Fibroblast of the conjunctiva (primary cell): ENCODE results near the gene ZNF35.
A peak's percentile ranks its signal among the peaks of the same experiment; 100 is the strongest.
"Not testable (repeated sequence)": the region's sequence is repeated elsewhere in the genome, so short reads cannot be mapped to it uniquely, and the experiment has no call there.

Experiments
- DNase-seq: peaks from one replicate; pipeline ENCODE4 v3.0.0-alpha.2; 2010; ENCODE audit warnings: low read depth

Gene ZNF35

DNA sequence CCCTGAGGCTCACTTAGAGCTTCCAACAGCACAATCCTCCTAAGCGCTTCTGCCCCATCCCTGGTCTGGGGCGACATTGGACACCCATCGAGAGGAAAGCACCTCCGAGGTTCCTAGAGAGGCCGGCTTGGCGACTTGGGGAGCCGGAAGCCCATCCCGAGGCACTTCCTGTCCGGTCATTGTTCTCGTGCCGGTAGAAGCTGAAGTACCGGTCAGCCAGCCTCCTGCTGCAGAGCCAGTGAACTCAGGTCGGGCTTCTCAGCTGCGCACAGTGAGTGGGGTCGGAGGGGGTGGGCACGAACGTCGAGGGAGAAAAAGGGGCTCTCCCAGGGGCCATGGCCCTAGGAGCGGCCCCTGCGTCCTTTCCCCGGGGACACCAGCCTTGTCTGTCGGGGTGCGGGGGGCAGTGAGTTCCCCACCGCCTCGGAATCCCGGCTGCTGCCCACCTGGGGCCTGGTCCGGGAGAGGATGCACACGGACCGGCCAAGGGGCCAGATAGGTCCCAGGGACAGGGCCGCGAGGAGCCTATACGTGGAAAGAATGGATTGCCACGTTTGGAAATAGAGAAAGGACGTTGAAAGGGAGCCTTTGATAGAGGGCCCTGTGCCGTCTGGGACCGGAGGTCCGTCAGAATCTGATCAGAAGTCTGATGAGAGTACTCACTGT lies at the start of gene ZNF35:
TSS of gene ZNF35 (plus strand) at position 169 of the 666 bp plus-strand sequence. CDS start 2,336 bp downstream, outside the sequence.
- peak; percentile 81 for DNase-seq

DNA sequence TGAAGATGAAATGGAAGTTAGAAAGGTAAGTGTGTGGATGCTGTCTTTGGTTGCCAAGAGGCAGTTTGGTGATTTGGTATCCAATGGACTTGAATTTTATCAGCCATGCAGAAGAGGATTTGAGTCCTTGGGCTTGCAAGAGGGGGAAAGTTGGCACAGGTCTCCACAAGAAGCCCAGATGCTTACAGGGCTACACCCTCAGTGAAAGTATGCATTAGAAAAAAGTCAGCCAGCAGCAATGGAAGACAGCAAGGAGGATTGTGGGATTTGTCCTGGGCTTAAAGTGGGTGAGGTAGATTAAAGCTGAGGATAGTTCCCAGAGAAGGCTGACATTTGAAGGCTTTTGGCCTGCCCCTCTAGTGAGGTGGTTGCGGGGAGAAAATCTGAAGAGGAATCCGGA lies 46.8 kb upstream of the ZNF35 start:
- no peak for DNase-seq

DNA sequence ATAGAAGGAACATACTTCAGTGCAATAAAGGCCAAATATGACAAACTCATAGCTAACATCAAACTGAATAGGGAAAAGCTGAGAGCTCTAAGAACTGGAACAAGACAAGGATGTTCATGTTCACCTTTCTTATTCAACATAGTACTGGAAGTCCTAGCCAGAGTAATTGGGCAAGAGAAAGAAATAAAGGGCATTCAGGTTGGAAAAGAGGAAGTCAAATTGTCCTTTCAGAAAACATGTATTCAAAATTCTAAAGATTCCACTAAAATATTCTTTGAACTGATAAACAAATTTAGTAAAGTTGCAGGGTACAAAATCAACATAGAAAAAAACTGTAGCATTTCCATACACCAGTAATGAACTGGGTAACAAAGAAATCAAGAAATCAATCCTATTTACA lies 35.9 kb upstream of the ZNF35 start:
- DNase-seq, result no peak

DNA sequence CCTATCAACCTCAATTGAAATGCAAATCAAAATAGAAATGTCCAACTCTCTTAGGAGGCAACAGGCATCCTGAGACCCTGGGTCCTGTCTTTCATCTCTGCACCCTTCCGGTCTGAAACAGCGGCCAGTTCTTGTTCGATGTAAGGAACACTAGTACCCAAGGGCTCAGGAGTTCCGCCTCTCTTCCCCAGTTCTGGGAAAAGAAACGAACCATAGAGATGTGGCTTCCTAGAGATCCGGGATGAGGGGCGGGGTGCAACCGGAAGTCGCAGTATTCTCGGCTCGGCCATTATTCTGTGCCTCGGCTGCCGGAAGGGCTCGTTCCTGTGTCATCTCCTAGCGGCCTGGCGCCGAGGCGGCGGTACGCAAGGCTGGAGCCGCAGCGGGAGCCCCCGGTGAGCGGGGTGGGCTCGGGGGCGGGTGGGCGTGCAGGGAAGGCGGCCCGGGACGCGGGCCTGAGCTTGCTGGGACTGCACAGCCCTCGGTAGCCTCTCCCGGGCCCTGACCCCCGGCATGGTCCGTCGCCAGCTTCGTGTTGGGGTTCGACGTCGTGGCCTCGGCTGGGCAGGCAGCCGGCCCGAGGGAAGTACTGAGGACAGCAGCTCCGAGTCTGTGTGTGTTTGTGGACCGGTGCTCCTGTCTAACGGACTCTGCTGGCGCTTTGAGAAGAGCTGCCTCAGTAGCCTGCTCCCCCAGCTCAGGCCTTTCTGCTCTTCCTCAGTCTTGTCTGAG lies 23.6 kb upstream of the ZNF35 start, which contains the start of gene ZNF197:
TSS of gene ZNF197 (plus strand) at position 288 of the 732 bp plus-strand sequence. CDS start 4,119 bp downstream, outside the sequence.
- DNase-seq, result peak; percentile 78

DNA sequence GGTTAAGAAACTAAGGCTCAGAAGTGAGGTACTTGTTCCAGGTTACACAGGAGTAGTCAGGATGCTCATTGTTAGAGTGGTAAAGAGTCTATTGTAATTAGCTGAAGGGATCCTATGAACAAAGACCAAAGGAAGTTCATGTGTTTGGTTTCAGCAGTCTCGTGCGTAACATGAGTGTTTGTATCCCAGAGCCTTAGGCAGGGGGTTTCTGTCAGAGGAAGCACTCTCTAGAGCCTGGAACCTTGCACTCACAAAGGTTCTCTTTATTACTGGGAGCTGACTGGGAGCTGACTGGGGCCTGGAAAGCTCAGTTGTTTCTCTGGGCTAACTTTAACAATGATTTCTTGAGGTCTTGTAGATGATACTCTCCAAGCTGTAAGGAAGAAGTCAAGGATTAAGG lies 19.8 kb upstream of the ZNF35 start:
- no peak for DNase-seq

DNA sequence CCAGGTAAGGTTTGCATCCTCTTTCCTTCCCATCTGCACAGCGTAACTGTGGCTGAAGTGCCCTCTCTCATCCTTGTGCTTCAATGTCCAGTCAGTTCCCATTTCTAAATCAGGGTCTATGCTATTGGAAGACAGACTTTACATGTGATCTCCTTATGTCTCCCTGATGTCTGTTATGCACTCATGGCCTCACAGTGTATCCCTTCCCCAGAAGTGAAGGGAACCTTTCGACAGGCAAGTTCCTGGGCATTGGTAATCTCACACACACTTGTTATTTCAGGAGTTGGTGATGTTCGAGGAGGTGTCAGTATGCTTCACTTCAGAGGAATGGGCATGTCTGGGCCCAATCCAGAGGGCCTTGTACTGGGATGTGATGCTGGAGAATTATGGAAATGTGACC lies 16.3 kb upstream of the ZNF35 start:
- DNase-seq, result no peak

DNA sequence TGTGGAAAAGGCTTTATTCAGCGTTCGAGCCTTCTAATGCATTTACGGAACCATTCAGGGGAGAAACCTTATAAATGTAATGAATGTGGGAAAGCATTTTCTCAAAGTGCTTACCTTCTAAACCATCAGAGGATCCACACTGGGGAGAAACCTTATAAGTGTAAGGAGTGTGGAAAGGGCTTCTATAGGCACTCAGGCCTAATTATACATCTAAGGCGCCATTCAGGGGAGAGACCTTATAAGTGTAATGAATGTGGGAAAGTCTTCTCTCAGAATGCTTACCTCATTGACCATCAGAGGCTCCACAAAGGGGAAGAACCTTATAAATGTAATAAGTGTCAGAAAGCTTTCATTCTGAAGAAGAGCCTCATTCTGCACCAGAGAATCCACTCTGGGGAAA lies 6.2 kb upstream of the ZNF35 start:
- no peak for DNase-seq

DNA sequence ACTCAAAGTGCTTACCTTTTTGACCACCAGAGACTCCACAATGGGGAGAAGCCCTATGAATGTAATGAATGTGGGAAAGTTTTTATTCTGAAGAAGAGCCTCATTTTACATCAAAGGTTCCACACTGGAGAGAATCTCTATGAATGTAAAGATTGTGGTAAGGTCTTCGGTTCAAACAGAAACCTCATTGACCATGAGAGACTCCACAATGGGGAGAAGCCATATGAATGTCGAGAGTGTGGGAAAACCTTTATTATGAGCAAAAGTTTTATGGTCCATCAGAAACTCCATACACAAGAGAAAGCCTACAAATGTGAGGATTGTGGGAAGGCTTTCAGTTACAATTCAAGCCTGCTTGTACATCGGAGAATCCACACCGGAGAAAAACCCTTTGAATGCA lies 5.5 kb upstream of the ZNF35 start:
- DNase-seq, result no peak

DNA sequence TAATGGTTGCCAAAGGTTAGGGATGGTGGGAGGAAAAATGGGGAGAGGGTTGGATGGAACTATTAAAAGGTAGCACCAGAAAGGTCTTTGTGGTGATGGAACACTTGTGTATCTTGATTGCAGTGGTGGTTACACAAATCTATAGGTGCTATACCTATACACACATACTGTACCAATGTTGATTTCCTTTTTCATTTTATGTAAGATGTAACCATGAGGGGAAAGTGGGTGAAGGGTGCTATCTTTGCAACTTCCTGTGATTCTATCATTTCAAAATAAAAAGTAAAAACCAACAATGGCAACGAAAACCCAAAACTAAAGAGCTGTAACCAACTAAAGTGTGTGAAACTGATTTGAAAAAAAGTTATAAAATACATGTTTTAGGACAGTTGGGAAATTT lies 761 bp upstream of the ZNF35 start:
- no peak for DNase-seq

DNA sequence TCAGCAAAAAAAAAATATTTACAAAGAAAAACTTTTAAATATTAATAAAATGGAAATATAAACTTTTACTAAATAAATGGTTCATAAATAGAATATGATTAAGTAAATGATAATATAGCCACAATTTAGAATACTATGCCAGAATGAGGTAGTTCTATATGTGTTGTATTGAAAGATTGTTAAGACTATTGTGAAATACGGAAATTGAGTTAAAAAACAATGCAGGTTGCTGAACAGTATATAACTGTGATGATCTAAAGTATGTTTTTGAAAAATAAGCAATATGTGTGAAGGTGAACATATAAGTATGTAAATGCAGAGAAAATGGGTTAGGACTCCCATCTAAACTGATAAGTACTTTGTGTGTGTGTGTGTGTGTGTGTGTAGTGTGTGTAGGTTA lies 1.2 kb downstream of the ZNF35 start:
- DNase-seq, result no peak

DNA sequence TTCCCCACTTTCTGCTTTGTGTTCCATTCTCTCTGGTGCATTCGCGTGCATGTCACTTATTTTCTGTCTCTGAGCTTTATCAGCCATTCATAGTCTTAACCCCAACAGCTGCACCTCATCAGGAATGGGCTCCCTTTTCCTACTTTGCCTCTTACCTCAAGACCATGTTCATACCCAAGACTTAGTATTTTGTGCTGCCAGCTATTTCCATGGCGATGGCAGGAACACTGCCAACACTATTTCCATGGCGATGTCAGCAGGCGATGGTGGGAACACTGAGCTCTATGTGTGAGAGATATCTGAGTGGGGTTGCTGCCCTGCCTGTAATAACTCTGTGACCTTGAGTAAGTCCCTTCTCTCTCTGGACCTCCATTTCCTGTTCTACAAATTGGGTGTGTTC lies 5.5 kb downstream of the ZNF35 start:
- DNase-seq, result no peak

DNA sequence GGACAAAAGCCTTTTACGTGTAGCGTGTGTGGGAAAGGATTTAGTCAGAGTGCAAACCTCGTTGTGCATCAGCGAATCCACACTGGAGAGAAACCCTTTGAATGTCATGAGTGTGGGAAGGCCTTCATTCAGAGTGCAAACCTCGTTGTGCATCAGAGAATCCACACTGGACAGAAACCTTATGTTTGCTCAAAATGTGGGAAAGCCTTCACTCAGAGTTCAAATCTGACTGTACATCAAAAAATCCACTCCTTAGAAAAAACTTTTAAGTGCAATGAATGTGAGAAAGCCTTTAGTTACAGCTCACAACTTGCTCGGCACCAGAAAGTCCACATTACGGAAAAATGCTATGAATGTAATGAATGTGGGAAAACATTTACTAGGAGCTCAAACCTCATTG lies 10.5 kb downstream of the ZNF35 start:
- no peak for DNase-seq

DNA sequence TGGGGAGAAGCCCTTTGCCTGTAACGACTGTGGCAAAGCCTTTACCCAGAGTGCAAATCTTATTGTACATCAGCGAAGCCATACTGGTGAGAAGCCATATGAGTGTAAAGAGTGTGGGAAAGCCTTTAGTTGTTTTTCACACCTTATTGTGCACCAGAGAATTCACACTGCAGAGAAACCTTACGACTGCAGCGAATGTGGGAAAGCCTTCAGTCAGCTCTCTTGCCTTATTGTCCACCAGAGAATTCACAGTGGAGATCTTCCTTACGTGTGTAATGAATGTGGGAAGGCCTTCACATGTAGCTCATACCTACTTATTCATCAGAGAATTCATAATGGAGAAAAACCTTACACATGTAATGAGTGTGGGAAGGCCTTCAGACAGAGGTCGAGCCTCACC lies 10.9 kb downstream of the ZNF35 start:
- DNase-seq, result no peak

DNA sequence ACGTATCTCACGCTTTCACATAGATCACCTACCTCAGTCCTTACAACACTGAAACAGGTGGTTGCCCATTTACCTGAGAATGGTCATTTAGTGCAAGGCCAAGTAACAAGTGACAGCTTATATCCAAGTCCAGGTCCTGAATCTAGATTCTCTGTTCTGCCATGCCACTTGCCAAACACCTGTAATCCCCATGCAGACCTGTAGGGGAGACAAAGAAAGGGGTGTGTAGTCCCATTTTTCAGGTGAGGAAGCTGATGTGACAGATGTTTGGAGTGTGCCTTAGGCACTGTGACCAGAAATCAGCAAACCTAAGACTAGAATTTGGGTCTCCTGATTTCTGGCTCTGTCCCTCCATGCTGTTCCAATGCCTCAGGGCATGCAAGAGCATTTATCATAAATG lies 12.7 kb downstream of the ZNF35 start:
- DNase-seq, result no peak

DNA sequence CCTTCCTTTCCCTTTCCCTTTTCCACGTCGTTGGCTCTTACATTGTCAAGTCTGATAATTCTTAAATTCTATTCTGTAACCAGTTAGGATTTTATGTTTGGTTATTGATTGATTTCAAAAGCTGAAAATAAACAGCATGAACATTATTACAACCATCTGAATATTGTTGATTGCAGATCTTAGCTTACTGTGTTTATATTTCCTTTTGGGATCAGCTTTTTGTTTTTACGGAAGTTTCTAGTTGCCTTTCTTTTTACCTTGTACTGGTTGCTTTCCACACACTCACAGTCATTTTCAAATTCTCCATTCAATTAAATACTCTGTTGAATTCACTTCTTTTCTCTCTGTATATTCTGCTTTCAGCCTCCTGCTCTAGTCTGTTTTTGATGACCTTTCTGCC lies 16.6 kb downstream of the ZNF35 start:
- DNase-seq, result no peak

DNA sequence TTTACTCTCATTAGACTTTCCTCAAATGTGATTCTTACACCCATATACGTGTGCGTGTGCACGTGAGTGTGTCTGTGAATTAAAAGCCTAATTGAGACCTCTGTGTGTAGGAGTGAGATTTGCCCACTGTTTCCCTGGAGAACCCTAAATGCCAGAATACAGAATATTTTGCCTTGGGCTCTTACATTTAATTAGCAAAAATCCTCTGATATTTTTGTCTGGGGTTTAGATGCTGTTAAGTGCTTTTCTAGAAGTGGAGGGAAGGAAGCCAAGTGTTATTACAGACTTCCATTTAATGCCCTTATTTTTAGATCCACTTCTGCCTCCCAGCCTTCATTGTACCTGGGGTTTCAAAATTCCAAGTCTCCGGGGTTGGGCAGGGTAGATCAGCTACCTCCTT lies 17.8 kb downstream of the ZNF35 start:
- no peak for DNase-seq

DNA sequence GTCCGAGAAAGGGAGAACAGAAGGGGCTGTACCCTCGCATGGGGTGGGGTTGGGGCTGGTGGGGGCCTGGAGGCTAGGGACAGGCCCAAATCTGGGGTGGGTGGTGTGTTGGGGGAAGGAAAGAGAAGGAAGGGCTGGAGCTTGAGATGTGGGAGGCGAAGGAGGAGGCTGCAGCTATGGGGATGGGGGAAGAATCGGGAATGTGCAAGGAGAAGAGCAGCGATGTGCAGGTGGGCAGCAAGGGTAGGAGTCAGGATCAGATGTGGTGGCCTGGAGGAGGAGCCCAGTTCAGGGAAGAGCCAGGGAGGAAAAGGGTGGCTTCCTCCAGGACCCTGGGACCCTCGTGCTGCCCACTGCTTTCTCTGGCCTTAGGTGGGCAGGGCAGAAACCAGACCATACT lies 21.2 kb downstream of the ZNF35 start:
- DNase-seq, result no peak

DNA sequence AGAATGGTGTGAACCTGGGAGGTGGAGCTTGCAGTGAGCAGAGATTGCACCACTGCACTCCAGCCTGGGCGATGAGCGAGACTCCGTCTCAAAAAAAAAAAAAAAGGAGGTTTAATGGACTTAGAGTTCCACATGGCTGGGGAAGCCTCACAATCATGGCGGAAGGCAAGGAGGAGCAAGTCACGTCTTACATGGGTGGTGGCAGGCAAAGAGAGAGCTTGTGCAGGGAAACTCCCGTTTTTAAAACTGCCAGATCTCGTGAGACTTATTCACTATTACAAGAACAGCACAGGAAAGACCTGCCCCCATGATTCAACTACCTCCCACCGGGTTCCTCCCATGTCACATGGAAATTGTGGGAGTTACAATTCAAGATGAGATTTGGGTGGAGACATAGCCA lies 24.9 kb downstream of the ZNF35 start:
- not testable (repeated sequence) for DNase-seq

DNA sequence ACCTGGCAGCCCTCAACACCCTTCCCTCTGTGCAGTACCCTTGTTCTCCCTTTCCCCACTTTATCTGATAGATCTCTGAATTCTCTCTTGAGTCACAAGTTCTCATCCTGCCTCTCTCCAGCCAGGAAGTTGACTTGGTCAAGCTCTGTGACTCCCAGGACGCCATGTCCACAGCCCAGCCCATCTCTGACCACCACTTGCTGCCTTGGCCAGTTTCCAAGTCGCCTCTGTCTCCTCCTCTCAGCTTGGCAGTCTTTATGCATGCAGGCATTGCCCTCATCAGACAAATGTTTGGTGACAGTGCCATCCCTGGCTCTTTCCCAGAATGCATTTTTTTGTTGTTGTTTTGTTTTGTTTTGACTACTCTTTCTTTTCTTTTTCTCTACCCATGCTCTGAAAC lies 25.7 kb downstream of the ZNF35 start:
- no peak for DNase-seq

DNA sequence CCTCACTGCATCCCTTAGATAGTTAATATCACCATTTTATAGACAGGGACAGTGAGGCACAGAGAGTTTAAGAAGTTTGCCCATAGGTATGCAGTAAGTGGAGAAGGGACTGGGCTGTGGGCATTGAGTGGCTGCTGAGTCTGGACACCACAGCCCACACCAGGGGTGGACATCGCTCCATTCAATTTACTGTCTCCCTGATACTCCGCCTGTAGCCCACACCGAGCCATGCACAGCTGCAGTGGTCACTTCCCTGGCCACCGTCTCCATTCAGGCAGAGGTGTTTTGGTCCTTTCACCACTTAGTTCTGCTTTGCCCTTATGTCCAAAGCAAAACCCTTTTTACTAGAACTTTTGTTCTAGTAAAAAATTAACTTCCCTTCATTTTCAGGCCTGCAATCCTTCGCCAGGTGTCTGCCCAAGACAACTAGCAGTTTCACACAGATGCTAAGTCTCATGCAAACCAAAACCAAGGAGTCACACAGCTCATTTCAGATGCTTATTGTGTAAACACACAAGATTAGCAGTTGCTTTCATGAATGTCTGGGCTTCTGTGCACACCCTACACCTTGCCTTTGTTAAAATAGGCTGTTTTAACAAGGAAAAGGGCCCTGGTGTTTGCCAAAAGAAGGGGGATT lies 30.1 kb downstream of the ZNF35 start:
- no peak for DNase-seq

DNA sequence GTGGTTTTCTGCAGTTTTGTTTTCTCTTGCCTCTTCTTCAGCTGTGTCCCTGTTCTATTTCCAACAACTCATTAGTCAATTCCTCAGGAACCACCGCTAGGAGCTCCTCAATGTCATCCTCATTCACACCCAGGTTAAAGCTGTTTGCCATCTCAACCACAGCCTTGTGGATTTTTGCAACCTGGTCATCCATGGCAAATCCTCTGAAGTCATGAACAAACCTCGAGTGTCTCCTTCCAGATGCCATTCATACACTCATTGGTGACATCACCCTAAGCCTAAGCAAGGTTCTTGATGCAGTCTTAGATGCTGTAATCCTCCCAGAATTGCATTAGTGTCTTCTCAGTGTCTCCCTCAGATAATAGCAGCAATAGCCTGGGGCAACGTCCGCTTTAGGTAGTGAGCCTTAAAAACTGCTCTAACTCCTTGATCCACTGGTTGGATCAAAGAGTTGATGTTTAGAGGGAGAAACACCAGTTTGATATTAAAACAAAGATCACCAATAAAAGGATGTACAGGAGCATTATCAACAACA lies 32.5 kb downstream of the ZNF35 start:
- DNase-seq, result no peak

DNA sequence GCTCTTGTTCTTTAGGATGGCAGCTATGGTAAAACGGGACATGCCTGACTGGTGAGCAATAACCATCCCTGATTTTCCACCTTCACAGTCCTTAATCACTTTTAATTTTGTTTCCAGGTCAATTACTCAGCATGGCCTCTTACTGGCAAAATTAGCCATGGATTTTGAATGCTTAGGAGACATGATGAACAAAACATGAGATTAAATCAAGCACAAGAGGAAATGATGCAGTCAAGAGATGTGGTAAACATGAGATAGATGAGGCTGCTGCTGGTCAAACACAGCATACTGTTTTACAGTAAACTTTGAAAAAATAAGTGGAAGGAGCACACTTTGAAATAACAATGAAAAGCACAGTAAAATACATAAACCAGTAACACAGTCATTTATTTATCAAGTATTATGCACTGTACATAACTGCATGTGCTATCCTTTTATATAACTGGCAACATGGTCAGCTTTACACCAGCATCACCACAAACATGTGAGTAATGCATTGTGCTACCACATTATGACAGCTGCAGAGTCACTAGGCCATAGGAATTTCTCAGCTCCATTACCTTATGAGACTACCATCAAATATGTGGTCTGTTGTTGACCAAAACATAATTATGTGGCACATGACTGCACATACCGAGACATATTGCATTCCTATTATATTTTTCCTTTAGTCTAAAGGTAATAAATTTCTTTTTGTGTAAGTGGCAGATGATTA lies 33.8 kb downstream of the ZNF35 start:
- DNase-seq, result no peak
